ENCODE data around the gene AP1S3.

- no peak for TF ChIP-seq CTCF (IDR thresholded peaks at IDR 0.05; ENCODE audit: low read length)
- TF ChIP-seq EZH2 (IDR thresholded peaks at IDR 0.05; ENCODE audit: borderline replicate concordance, low read length), result no peak
Observed at GRCh38 chr2:223860809-223861738, 23.7 kb upstream of the AP1S3 start.
